NCI-H2171 (cell line): ENCODE data around the gene ETHE1.
"Not testable (repeated sequence)": the region's sequence is repeated elsewhere in the genome, so short reads cannot be mapped to it uniquely, and the experiment has no call there.

ENCODE experiments used
- DNase-seq: peaks from one replicate; lab custom pipeline; 2025; lab: John Stamatoyannopoulos, UW

Gene ETHE1

GRCh38 chr19:43523696-43524095 lies 3.3 kb downstream of the ETHE1 start:
- DNase-seq = not testable (repeated sequence)

GRCh38 chr19:43522929-43523328 lies 4.1 kb downstream of the ETHE1 start:
- no peak for DNase-seq

- DNase-seq = peak; percentile 61
Measured at GRCh38 chr19:43519436-43520088, 7.4 kb downstream of the ETHE1 start.

GRCh38 chr19:43518051-43518450 lies 8.9 kb downstream of the ETHE1 start:
- DNase-seq = no peak

GRCh38 chr19:43512399-43512798 lies 14.6 kb downstream of the ETHE1 start:
- not testable (repeated sequence) for DNase-seq

- DNase-seq = no peak
Measured at GRCh38 chr19:43511324-43511723, 15.7 kb downstream of the ETHE1 start.

- DNase-seq = no peak
Measured at GRCh38 chr19:43510713-43511112, 16.3 kb downstream of the ETHE1 start.

- DNase-seq = no peak
Measured at GRCh38 chr19:43507880-43508279, 19.1 kb downstream of the ETHE1 start.

GRCh38 chr19:43506629-43507028 lies 20.4 kb downstream of the ETHE1 start:
- DNase-seq = no peak

- no peak for DNase-seq
Measured at GRCh38 chr19:43505941-43506340, 21.1 kb downstream of the ETHE1 start.

GRCh38 chr19:43505186-43505456 lies 21.9 kb downstream of the ETHE1 start:
- DNase-seq = no peak

- no peak for DNase-seq
Measured at GRCh38 chr19:43504426-43505185, 22.4 kb downstream of the ETHE1 start, which contains the start of gene PHLDB3. TSS of gene PHLDB3 (minus strand) at chr19:43504746. CDS start at chr19:43504118, 628 bp downstream.

- peak; percentile 93 for DNase-seq
Measured at GRCh38 chr19:43503501-43504425, 23.2 kb downstream of the ETHE1 start.

- DNase-seq = no peak
Measured at GRCh38 chr19:43502419-43502976, 24.5 kb downstream of the ETHE1 start.

- no peak for DNase-seq
Measured at GRCh38 chr19:43501661-43502418, 25.2 kb downstream of the ETHE1 start.

GRCh38 chr19:43499042-43499441 lies 28.0 kb downstream of the ETHE1 start:
- DNase-seq = no peak

GRCh38 chr19:43498233-43498842 lies 28.7 kb downstream of the ETHE1 start:
- DNase-seq = no peak

GRCh38 chr19:43496960-43497359 lies 30.0 kb downstream of the ETHE1 start:
- DNase-seq = no peak

- DNase-seq = peak; percentile 74
Measured at GRCh38 chr19:43495082-43495481, 31.9 kb downstream of the ETHE1 start.

- DNase-seq = no peak
Measured at GRCh38 chr19:43490759-43491158, 36.2 kb downstream of the ETHE1 start.

GRCh38 chr19:43489979-43490599 lies 36.9 kb downstream of the ETHE1 start:
- DNase-seq = no peak
